WTC11 (cell line): ENCODE data around the gene PRTFDC1. TPM values are rescaled to one million over a fixed set of nuclear protein-coding genes. Genes with fewer than 3 reads are reported as not detected.

Source experiments
- ATAC-seq: fragments of 200-7000 bp; cut with Tn5 transposase; 2 replicates; pipeline ENCODE4 v1.10.0; 2021; ENCODE audit warnings: mild to moderate bottlenecking, moderate library complexity
- CTCF ChIA-PET: fragments of 300-600 bp; sonication (Branson Sonifier 250); formaldehyde crosslinking; loops from one replicate; lab custom pipeline; 2021; ENCODE audit warnings: antibody characterized with exemption; lab: Charles Lee
- POLR2A ChIA-PET: fragments of 350-600 bp; sonication (Branson Sonifier 250); formaldehyde crosslinking; loops from one replicate; lab custom pipeline; 2021; ENCODE audit warnings: antibody characterized with exemption; lab: Charles Lee
- DNase-seq: peaks from one replicate; pipeline ENCODE4 v3.0.0; 2021; ENCODE audit warnings: low spot score
- H3K27ac Mint-ChIP-seq: 2 replicates; pipeline ENCODE4 v1.8.0; 2021; ENCODE audit warnings: mixed read lengths
- H3K27me3 Mint-ChIP-seq: 2 replicates; pipeline ENCODE4 v1.8.0; 2021; ENCODE audit warnings: low read depth, mild to moderate bottlenecking, moderate library complexity, mixed read lengths
- H3K36me3 Mint-ChIP-seq: 2 replicates; pipeline ENCODE4 v1.8.0; 2021; ENCODE audit warnings: mixed read lengths
- H3K4me1 Mint-ChIP-seq: 2 replicates; pipeline ENCODE4 v1.8.0; 2022; ENCODE audit warnings: mixed read lengths
- H3K4me3 Mint-ChIP-seq: 2 replicates; pipeline ENCODE4 v1.8.0; 2021; ENCODE audit warnings: mild to moderate bottlenecking, moderate library complexity, mixed read lengths
- H3K9me3 Mint-ChIP-seq: 2 replicates; pipeline ENCODE4 v1.8.0; 2021; ENCODE audit warnings: mixed read lengths
- ELF4 ChIP-seq: sonication (generic); formaldehyde crosslinking; IDR thresholded peaks from 2 replicates; pipeline ENCODE4 v1.8.1; 2022; ENCODE audit warnings: low read depth, mild to moderate bottlenecking, moderate library complexity, missing genetic modification reagents
- IRF2 ChIP-seq: sonication (generic); formaldehyde crosslinking; IDR thresholded peaks from 2 replicates; pipeline ENCODE4 v1.8.0; 2022; ENCODE audit warnings: low read depth, missing genetic modification reagents, borderline replicate concordance
- JUN ChIP-seq: sonication (generic); formaldehyde crosslinking; IDR thresholded peaks from 2 replicates; pipeline ENCODE4 v1.8.0; 2023; ENCODE audit warnings: mild to moderate bottlenecking, missing genetic modification reagents
- MXD4 ChIP-seq: fragments of 250-450 bp; sonication (Bioruptor Pico); IDR thresholded peaks from 2 replicates; pipeline ENCODE4 v1.8.0; 2021; ENCODE audit warnings: mild to moderate bottlenecking, moderate library complexity, borderline replicate concordance
- MYBL2 ChIP-seq: sonication (generic); formaldehyde crosslinking; IDR thresholded peaks from 2 replicates; pipeline ENCODE4 v1.8.1; 2023; ENCODE audit warnings: mild to moderate bottlenecking, moderate library complexity, missing genetic modification reagents
- NFYB ChIP-seq: sonication (generic); formaldehyde crosslinking; conservative IDR thresholded peaks from 2 replicates; pipeline ENCODE4 v1.8.0; 2022; ENCODE audit warnings: low read depth, missing genetic modification reagents
- RELA ChIP-seq: sonication (generic); formaldehyde crosslinking; IDR thresholded peaks from 2 replicates; pipeline ENCODE4 v1.8.1; 2022; ENCODE audit warnings: missing genetic modification reagents, mild to moderate bottlenecking, borderline replicate concordance
- SOX15 ChIP-seq: fragments of 250-450 bp; sonication (Bioruptor Pico); IDR thresholded peaks from 2 replicates; pipeline ENCODE4 v1.9.0; 2021; ENCODE audit warnings: mild to moderate bottlenecking
- SP1 ChIP-seq: sonication (generic); formaldehyde crosslinking; conservative IDR thresholded peaks from 2 replicates; pipeline ENCODE4 v1.8.1; 2022; ENCODE audit warnings: missing genetic modification reagents
- TCF7 ChIP-seq: sonication (generic); formaldehyde crosslinking; IDR thresholded peaks from 2 replicates; pipeline ENCODE4 v1.8.0; 2022; ENCODE audit warnings: mild to moderate bottlenecking, low read depth, missing genetic modification reagents, moderate library complexity
- TEAD1 ChIP-seq: sonication (generic); formaldehyde crosslinking; IDR thresholded peaks from 2 replicates; pipeline ENCODE4 v1.8.0; 2022; ENCODE audit warnings: mild to moderate bottlenecking, missing genetic modification reagents
- ZNF121 ChIP-seq: sonication (generic); formaldehyde crosslinking; IDR thresholded peaks from 2 replicates; pipeline ENCODE4 v1.8.0; 2023; ENCODE audit warnings: missing genetic modification reagents
- ZNF263 ChIP-seq: sonication (generic); formaldehyde crosslinking; IDR thresholded peaks from 2 replicates; pipeline ENCODE4 v1.8.1; 2022; ENCODE audit warnings: low read depth, mild to moderate bottlenecking, moderate library complexity, missing genetic modification reagents
- ZNF396 ChIP-seq: fragments of 250-450 bp; sonication (Bioruptor Pico); IDR thresholded peaks from 2 replicates; pipeline ENCODE4 v1.8.0; 2021; ENCODE audit warnings: mild to moderate bottlenecking, moderate library complexity, borderline replicate concordance
- total RNA-seq: library from RNA; stranded (reverse); gene quantifications from 3 replicates; pipeline ENCODE4 v1.2.3, GENCODE V29; 2021
- TF ChIP-seq, protein P1 (sequence below): fragments of 250-450 bp; sonication (Bioruptor Pico); IDR thresholded peaks from 2 replicates; pipeline ENCODE4 v1.9.0; 2021; ENCODE audit warnings: moderate library complexity, mild to moderate bottlenecking, inconsistent platforms, borderline replicate concordance
- TF ChIP-seq, protein P2 (sequence below): sonication (generic); formaldehyde crosslinking; IDR thresholded peaks from 2 replicates; pipeline ENCODE4 v1.8.0; 2022; ENCODE audit warnings: mild to moderate bottlenecking, missing genetic modification reagents
- TF ChIP-seq, protein P3 (sequence below): sonication (generic); formaldehyde crosslinking; conservative IDR thresholded peaks from 2 replicates; pipeline ENCODE4 v1.8.1; 2022; ENCODE audit warnings: mild to moderate bottlenecking, missing genetic modification reagents
- TF ChIP-seq, protein P4 (sequence below): sonication (generic); formaldehyde crosslinking; IDR thresholded peaks from 2 replicates; pipeline ENCODE4 v1.8.1; 2022; ENCODE audit warnings: low read depth, mild to moderate bottlenecking, moderate library complexity, missing genetic modification reagents, borderline replicate concordance
- TF ChIP-seq, protein P5 (sequence below): fragments of 200-600 bp; IDR thresholded peaks from 2 replicates; pipeline ENCODE4 v1.8.0; 2022; ENCODE audit warnings: antibody characterized with exemption
- TF ChIP-seq, protein P6 (sequence below): sonication (generic); formaldehyde crosslinking; IDR thresholded peaks from 2 replicates; pipeline ENCODE4 v1.8.1; 2023; ENCODE audit warnings: mild to moderate bottlenecking, missing genetic modification reagents, borderline replicate concordance
- TF ChIP-seq, protein P7 (sequence below): sonication (generic); formaldehyde crosslinking; conservative IDR thresholded peaks from 2 replicates; pipeline ENCODE4 v1.8.1; 2023; ENCODE audit warnings: mild to moderate bottlenecking, low read depth, missing genetic modification reagents, moderate library complexity
- TF ChIP-seq, protein P8 (sequence below): fragments of 250-450 bp; sonication (Bioruptor Pico); conservative IDR thresholded peaks from 2 replicates; pipeline ENCODE4 v1.9.0; 2021; ENCODE audit warnings: mild to moderate bottlenecking

The PRTFDC1 gene
- total RNA-seq, 1 experiment from 2014 or later = 6.1 TPM

DNA sequence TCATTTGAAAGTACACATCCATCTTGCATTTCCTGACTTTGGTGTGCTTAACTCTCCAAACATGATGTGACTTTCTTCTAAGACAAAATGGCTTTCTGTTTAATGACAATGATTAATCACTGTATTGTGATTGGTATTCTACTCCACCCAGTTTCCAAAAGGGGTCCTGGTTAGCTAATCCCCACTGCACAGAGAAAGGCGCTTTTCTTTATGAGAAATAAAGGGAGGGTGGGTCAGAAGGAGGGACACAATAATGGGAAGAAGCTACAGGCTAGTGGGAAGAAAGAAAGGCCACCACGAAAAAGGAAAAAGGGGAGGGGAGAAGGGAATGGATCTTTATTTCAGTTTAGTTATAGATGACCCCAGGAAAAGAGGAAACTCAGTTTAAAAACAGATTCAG lies 69.2 kb downstream of the PRTFDC1 start:
- Mint-ChIP-seq H3K27ac (no peak overlapping the region), H3K36me3 (no peaks in the 10 kb centered on the region), H3K27me3 (no peaks in the 10 kb centered on the region), H3K4me1 (peaks cover 26% of the 10 kb centered on the region)
- POLR2A ChIA-PET = no interaction called here
- no peak for ATAC-seq
- no peak for DNase-seq
- TF ChIP-seq, protein P1, sequence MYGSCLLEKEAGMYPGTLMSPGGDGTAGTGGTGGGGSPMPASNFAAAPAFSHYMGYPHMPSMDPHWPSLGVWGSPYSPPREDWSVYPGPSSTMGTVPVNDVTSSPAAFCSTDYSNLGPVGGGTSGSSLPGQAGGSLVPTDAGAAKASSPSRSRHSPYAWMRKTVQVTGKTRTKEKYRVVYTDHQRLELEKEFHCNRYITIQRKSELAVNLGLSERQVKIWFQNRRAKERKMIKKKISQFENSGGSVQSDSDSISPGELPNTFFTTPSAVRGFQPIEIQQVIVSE (CRISPR knock-in tag) = no peak
- TF ChIP-seq NFYB (no peak), ZNF263 (CRISPR knock-in tag) (no peak), TCF7 (no peak), SP1 (CRISPR knock-in tag) (no peak), MYBL2 (CRISPR knock-in tag) (no peak), ELF4 (CRISPR knock-in tag) (no peak), SOX15 (CRISPR knock-in tag) (no peak), IRF2 (CRISPR knock-in tag) (no peak), TEAD1 (no peak), MXD4 (no peak), JUN (CRISPR knock-in tag) (no peak)
- TF ChIP-seq, protein P2, sequence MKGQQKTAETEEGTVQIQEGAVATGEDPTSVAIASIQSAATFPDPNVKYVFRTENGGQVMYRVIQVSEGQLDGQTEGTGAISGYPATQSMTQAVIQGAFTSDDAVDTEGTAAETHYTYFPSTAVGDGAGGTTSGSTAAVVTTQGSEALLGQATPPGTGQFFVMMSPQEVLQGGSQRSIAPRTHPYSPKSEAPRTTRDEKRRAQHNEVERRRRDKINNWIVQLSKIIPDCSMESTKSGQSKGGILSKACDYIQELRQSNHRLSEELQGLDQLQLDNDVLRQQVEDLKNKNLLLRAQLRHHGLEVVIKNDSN (CRISPR knock-in tag) = no peak
- TF ChIP-seq, protein P3, sequence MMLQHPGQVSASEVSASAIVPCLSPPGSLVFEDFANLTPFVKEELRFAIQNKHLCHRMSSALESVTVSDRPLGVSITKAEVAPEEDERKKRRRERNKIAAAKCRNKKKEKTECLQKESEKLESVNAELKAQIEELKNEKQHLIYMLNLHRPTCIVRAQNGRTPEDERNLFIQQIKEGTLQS (CRISPR knock-in tag) = no peak
- TF ChIP-seq, protein P4, sequence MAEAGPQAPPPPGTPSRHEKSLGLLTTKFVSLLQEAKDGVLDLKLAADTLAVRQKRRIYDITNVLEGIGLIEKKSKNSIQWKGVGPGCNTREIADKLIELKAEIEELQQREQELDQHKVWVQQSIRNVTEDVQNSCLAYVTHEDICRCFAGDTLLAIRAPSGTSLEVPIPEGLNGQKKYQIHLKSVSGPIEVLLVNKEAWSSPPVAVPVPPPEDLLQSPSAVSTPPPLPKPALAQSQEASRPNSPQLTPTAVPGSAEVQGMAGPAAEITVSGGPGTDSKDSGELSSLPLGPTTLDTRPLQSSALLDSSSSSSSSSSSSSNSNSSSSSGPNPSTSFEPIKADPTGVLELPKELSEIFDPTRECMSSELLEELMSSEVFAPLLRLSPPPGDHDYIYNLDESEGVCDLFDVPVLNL = no peak
- TF ChIP-seq, protein P5, sequence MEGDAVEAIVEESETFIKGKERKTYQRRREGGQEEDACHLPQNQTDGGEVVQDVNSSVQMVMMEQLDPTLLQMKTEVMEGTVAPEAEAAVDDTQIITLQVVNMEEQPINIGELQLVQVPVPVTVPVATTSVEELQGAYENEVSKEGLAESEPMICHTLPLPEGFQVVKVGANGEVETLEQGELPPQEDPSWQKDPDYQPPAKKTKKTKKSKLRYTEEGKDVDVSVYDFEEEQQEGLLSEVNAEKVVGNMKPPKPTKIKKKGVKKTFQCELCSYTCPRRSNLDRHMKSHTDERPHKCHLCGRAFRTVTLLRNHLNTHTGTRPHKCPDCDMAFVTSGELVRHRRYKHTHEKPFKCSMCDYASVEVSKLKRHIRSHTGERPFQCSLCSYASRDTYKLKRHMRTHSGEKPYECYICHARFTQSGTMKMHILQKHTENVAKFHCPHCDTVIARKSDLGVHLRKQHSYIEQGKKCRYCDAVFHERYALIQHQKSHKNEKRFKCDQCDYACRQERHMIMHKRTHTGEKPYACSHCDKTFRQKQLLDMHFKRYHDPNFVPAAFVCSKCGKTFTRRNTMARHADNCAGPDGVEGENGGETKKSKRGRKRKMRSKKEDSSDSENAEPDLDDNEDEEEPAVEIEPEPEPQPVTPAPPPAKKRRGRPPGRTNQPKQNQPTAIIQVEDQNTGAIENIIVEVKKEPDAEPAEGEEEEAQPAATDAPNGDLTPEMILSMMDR = no peak
- TF ChIP-seq, protein P6, sequence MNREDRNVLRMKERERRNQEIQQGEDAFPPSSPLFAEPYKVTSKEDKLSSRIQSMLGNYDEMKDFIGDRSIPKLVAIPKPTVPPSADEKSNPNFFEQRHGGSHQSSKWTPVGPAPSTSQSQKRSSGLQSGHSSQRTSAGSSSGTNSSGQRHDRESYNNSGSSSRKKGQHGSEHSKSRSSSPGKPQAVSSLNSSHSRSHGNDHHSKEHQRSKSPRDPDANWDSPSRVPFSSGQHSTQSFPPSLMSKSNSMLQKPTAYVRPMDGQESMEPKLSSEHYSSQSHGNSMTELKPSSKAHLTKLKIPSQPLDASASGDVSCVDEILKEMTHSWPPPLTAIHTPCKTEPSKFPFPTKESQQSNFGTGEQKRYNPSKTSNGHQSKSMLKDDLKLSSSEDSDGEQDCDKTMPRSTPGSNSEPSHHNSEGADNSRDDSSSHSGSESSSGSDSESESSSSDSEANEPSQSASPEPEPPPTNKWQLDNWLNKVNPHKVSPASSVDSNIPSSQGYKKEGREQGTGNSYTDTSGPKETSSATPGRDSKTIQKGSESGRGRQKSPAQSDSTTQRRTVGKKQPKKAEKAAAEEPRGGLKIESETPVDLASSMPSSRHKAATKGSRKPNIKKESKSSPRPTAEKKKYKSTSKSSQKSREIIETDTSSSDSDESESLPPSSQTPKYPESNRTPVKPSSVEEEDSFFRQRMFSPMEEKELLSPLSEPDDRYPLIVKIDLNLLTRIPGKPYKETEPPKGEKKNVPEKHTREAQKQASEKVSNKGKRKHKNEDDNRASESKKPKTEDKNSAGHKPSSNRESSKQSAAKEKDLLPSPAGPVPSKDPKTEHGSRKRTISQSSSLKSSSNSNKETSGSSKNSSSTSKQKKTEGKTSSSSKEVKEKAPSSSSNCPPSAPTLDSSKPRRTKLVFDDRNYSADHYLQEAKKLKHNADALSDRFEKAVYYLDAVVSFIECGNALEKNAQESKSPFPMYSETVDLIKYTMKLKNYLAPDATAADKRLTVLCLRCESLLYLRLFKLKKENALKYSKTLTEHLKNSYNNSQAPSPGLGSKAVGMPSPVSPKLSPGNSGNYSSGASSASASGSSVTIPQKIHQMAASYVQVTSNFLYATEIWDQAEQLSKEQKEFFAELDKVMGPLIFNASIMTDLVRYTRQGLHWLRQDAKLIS (CRISPR knock-in tag) = no peak
- TF ChIP-seq, all 79 proteins: peak for 0
- no peak overlapping the region for H3K4me3 Mint-ChIP-seq
- CTCF ChIA-PET = no interaction called here
- H3K9me3 Mint-ChIP-seq = no peaks in the 10 kb centered on the region

DNA sequence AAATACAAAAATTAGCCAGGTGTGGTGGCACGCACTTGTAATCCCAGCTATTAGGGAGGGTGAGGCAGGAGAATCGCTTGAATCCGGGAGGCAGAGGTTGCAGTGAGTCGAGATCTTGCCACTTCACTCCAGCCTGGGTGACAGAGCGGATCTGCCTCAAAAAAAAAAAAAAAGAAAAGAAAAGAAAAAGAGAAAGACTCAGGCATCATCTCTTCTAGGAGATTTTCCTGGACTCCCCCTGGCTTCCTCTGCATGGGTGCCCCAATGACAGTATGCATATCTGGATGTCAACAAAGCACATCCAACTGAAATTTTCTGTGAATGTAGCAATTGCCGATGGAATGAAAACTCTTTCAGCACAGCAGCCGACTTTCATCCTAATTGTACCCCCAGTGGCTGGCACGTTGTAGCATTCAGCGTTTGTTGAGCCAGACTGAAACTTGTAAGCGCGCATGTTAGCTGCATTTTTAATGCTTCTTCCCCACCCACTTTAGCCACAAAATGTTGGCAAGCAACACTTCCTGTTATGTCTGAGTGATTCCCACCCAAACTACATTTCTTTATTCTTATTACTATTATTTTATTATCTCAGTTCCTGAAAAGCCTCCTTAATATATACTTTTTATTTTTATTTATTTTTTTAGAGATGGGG lies 70.2 kb downstream of the PRTFDC1 start:
- ATAC-seq (no peak), DNase-seq (no peak)
- POLR2A ChIA-PET = no interaction called here
- H3K9me3 Mint-ChIP-seq = no peaks in the 10 kb centered on the region
- H3K27me3 Mint-ChIP-seq = no peaks in the 10 kb centered on the region
- H3K4me1 Mint-ChIP-seq = peaks cover 27% of the 10 kb centered on the region
- H3K36me3 Mint-ChIP-seq = no peaks in the 10 kb centered on the region
- CTCF ChIA-PET = no interaction called here
- no peak overlapping the region for H3K4me3 Mint-ChIP-seq
- H3K27ac Mint-ChIP-seq = no peak overlapping the region
- TF ChIP-seq ZNF263 (CRISPR knock-in tag) (no peak), ZNF121 (CRISPR knock-in tag) (no peak), ZNF396 (no peak), RELA (CRISPR knock-in tag) (no peak)
- TF ChIP-seq, protein P7, sequence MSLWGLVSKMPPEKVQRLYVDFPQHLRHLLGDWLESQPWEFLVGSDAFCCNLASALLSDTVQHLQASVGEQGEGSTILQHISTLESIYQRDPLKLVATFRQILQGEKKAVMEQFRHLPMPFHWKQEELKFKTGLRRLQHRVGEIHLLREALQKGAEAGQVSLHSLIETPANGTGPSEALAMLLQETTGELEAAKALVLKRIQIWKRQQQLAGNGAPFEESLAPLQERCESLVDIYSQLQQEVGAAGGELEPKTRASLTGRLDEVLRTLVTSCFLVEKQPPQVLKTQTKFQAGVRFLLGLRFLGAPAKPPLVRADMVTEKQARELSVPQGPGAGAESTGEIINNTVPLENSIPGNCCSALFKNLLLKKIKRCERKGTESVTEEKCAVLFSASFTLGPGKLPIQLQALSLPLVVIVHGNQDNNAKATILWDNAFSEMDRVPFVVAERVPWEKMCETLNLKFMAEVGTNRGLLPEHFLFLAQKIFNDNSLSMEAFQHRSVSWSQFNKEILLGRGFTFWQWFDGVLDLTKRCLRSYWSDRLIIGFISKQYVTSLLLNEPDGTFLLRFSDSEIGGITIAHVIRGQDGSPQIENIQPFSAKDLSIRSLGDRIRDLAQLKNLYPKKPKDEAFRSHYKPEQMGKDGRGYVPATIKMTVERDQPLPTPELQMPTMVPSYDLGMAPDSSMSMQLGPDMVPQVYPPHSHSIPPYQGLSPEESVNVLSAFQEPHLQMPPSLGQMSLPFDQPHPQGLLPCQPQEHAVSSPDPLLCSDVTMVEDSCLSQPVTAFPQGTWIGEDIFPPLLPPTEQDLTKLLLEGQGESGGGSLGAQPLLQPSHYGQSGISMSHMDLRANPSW (CRISPR knock-in tag) = no peak
- TF ChIP-seq, protein P8, sequence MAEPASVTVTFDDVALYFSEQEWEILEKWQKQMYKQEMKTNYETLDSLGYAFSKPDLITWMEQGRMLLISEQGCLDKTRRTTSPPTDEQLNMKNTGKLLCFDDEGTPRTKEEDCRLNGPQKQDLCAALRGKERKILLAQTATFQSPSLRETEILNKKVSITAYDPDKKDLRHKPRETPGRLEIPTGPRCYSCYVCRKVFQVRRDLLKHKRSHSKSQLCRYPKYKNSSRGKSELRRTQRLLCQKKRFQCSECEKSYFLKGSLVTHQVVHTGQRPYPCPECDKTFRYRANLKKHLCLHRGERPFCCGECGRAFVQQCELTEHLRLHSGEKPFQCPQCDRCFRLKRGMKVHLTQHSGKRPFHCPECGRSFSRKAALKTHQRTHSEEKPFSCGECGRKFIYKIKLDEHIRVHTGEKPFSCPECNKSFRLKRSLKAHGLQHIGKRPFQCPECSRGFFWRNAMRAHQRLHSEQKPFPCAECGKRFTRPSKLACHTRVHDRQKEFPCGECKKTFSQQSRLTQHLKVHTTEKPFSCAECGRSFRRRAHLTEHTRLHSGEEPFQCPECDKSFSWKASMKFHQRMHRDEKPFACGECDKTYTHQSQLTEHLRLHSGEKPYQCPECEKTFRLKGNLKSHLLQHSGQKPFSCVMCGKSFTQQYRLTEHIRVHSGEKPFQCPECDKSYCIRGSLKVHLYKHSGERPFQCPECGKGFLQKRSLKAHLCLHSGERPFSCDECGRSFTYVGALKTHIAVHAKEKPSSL (CRISPR knock-in tag) = no peak
